ENCODE results near the gene WDR89. TPM values are rescaled to one million over a fixed set of nuclear protein-coding genes. Genes with fewer than 3 reads are reported as not detected.
"Not testable (repeated sequence)": the region's sequence is repeated elsewhere in the genome, so short reads cannot be mapped to it uniquely, and the experiment has no call there.

WDR89 gene
- total RNA-seq, 2 donors from 2014 or later = 2.0 to 9.0 TPM

GRCh38 chr14:63663428-63664341, 22.0 kb upstream of the WDR89 start:
- no peak for ATAC-seq (ENCODE audit: insufficient number of reproducible peaks, low FRiP score, low read depth)

GRCh38 chr14:63662776-63663175, 21.1 kb upstream of the WDR89 start:
- TF ChIP-seq CTCF (IDR thresholded peaks at IDR 0.05) = no peak
- Histone ChIP-seq H3K9me3 (no peaks in the 10 kb centered on the region), H3K27me3 (replicated peaks; ENCODE audit: insufficient read depth) (no peaks in the 10 kb centered on the region), H3K36me3 (no peaks in the 10 kb centered on the region), H3K27ac (no peak overlapping the region), H3K4me3 (no peak overlapping the region), H3K4me1 (ENCODE audit: control insufficient read depth in 1 of 2, low read depth in 2 of 2) (no peaks in the 10 kb centered on the region)
- DNase-seq (ENCODE audit: low spot score) (no peak), ATAC-seq (ENCODE audit: insufficient number of reproducible peaks, low FRiP score, low read depth) (no peak)

More at GRCh38 chr14:63663428-63664341, 22.0 kb upstream of the WDR89 start:
- Histone ChIP-seq H3K4me3 (no peak overlapping the region), H3K9me3 (no peaks in the 10 kb centered on the region), H3K4me1 (ENCODE audit: control insufficient read depth in 1 of 2, low read depth in 2 of 2) (no peaks in the 10 kb centered on the region), H3K27me3 (replicated peaks; ENCODE audit: insufficient read depth) (no peaks in the 10 kb centered on the region), H3K36me3 (no peaks in the 10 kb centered on the region), H3K27ac (no peak overlapping the region)
- TF ChIP-seq CTCF (IDR thresholded peaks at IDR 0.05) = no peak
- DNase-seq (ENCODE audit: low spot score) = no peak

DNA sequence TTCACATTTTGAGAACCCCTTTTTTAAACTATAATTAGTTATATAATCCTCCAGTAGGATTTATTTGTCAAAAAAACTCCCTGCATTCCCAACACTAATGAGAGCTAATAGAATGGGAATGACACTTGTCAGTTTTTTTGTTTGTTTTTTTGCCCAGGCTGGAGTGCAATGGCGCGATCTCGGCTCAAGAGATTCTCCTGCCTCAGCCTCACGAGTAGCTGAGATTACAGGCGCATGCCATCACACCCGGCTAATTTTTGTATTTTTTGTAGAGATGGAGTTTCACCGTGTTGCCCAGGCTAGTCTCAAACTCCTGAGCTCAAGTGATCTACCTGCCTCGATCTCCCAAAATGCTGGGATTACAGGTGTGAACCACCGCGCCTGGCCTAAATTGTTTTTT, 20.2 kb upstream of the WDR89 start:
- not testable (repeated sequence) for H3K4me1 ChIP-seq (ENCODE audit: control insufficient read depth in 1 of 2, low read depth in 2 of 2); H3K9me3 ChIP-seq; H3K27ac ChIP-seq; ATAC-seq (ENCODE audit: insufficient number of reproducible peaks, low FRiP score, low read depth); H3K27me3 ChIP-seq (replicated peaks; ENCODE audit: insufficient read depth); H3K36me3 ChIP-seq; DNase-seq (ENCODE audit: low spot score); H3K4me3 ChIP-seq

DNA sequence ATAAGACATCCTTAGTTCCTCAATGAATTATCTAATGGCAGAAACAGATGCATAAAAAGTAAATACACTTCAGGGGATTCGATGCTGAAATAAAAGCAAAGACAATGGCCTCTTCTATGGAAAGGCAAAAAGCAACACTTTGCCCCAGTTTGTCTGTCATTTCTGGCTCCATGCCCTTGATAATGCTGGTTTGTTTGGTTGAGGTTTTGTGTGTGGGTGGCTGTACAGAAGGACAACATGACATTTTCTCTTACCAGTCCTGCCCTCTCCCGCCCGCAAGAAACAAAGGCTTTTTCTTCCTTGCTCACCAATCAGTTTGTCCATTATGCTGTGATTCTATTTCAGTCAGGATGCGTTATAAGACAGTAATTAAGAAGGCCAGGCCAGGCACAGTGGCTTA, 18.1 kb upstream of the WDR89 start:
- no peak for TF ChIP-seq CTCF (IDR thresholded peaks at IDR 0.05)
- DNase-seq (ENCODE audit: low spot score) (no peak), ATAC-seq (ENCODE audit: insufficient number of reproducible peaks, low FRiP score, low read depth) (no peak)
- no peak overlapping the region for H3K27ac ChIP-seq
- H3K4me1 ChIP-seq (ENCODE audit: control insufficient read depth in 1 of 2, low read depth in 2 of 2) = no peaks in the 10 kb centered on the region
- no peak overlapping the region for H3K4me3 ChIP-seq
- H3K27me3 ChIP-seq (replicated peaks; ENCODE audit: insufficient read depth) = no peaks in the 10 kb centered on the region
- H3K9me3 ChIP-seq = no peaks in the 10 kb centered on the region
- H3K36me3 ChIP-seq = no peaks in the 10 kb centered on the region

GRCh38 chr14:63656194-63656593, 14.5 kb upstream of the WDR89 start:
- no peaks in the 10 kb centered on the region for H3K27me3 ChIP-seq (replicated peaks; ENCODE audit: insufficient read depth)
- no peak for ATAC-seq (ENCODE audit: insufficient number of reproducible peaks, low FRiP score, low read depth)
- TF ChIP-seq CTCF (IDR thresholded peaks at IDR 0.05) = no peak
- no peak overlapping the region for H3K27ac ChIP-seq
- H3K36me3 ChIP-seq = no peaks in the 10 kb centered on the region
- no peak for DNase-seq (ENCODE audit: low spot score)
- H3K9me3 ChIP-seq = no peaks in the 10 kb centered on the region
- no peaks in the 10 kb centered on the region for H3K4me1 ChIP-seq (ENCODE audit: control insufficient read depth in 1 of 2, low read depth in 2 of 2)
- no peak overlapping the region for H3K4me3 ChIP-seq

Measured in thoracic aorta (tissue), 2 donors.